ENCODE data around the gene HOXB6.

HOXB6 gene

GRCh38 chr17:48609033-48609432 lies 4.2 kb upstream of the HOXB6 start:
- DNase-seq (ENCODE audit: low read depth) = no peak

- no peak for DNase-seq (ENCODE audit: low read depth)
Observed at GRCh38 chr17:48608494-48608834, 3.7 kb upstream of the HOXB6 start.

DNA sequence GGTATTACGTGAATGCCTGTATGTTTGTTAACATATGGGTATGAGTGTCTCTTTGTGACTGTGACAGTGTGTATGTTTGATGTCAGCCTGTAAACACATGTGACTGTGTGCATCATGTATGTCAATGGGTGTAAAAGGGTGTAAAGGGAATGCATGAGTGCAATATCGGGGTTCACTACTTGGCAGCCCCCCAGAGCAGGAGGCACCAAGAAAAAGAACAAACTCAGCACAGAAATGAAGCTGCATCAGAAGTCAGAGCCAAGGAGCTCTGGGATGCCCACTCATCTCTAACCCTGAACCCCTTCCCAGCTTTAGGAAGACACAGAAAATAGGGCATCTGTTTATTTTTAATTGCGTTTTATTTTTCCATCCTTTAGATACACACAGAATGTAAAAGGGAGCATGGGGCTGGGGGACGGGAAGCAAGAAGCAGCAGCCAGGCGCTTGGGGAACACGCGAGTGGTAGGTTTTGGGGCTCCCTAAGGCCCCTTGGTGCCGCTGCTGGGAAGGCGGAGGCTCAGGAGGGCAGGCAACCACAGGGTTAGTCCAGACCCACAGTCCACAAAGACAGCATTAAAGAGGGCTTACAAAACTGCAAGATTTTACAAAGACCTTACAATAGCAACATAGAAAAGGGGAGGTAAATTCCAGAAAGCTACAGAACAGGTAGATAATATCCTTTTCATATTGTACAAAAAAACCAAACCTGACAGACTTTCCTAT lies 2.3 kb upstream of the HOXB6 start:
- DNase-seq (ENCODE audit: low read depth) = no peak

- DNase-seq (ENCODE audit: low read depth) = no peak
Observed at GRCh38 chr17:48605991-48606891, 1.5 kb upstream of the HOXB6 start.

DNA sequence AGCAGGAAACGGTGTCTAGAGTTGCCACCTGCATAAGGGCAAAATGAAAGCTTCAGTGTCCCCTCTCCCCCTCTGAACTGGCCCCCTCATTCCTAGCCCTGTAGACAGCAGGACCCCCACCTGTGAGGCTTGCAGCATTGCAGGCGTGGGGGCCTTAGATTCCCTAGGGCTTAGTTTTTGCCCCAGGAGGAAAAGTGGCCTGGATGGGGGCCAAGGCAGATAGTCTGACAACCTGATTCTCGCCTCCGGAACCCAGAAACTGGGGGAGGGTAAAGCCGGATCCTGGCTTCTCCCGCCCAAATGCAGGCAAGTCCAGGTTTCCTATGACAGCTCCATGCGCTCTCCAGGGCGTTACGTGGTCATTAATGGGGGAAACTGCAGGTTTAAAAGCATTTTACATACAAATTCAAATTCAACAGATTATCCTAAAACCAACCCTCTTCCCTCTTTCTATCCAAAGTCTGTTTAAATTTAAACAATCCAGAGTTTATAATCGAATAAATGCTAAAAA lies 678 bp upstream of the HOXB6 start:
- DNase-seq (ENCODE audit: low read depth) = no peak

GRCh38 chr17:48603959-48604769 lies 622 bp downstream of the HOXB6 start:
- no peak for DNase-seq (ENCODE audit: low read depth)

- DNase-seq (ENCODE audit: low read depth) = no peak
Observed at GRCh38 chr17:48601539-48602425, 3.0 kb downstream of the HOXB6 start.

- DNase-seq (ENCODE audit: low read depth) = no peak
Observed at GRCh38 chr17:48601207-48601538, 3.6 kb downstream of the HOXB6 start.

DNA sequence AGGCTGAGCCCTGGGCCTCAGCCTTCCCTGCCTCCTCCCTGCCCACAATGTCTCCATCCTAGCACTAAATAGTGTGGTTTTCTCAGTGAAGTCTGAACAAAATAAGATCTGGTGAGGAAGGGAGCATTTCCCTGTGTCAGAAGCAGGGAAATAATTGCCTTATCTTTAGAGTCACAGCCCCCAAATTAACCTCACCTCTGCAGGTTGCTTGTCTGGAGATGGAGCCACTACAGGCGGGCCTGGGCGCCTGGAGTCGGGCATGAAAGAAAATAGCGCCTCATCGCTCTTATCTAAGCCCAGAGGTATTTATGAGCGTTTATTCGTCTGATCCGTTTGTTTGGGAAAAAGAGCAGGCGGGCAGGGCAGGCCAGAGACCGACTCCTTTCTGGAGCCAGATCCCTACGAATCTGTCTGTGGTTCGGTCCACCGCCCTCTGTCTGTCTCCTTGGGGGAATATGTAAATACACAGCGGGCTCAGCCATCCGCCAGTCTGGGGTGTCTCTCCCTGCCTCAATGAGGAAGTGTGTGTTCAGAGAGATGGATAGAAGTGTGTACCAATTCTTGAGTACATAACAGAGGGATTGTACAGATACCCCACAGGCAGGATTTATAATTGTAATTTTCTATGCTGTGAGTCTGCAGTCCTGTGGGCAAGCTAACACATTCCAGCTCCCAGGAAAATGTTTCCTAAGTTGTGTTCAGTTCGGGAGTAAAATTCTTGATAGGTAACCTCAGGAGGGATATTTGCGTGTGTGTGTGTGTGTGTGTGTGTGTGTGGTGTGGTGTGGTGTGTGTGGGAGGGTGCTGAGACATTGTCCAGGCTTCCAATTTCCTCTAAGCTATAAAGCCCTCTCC lies 4.3 kb downstream of the HOXB6 start:
- DNase-seq (ENCODE audit: low read depth) = no peak

- no peak for DNase-seq (ENCODE audit: low read depth)
Observed at GRCh38 chr17:48599354-48599753, 5.4 kb downstream of the HOXB6 start.

- DNase-seq (ENCODE audit: low read depth) = no peak
Observed at GRCh38 chr17:48598736-48599135, 6.0 kb downstream of the HOXB6 start.

DNA sequence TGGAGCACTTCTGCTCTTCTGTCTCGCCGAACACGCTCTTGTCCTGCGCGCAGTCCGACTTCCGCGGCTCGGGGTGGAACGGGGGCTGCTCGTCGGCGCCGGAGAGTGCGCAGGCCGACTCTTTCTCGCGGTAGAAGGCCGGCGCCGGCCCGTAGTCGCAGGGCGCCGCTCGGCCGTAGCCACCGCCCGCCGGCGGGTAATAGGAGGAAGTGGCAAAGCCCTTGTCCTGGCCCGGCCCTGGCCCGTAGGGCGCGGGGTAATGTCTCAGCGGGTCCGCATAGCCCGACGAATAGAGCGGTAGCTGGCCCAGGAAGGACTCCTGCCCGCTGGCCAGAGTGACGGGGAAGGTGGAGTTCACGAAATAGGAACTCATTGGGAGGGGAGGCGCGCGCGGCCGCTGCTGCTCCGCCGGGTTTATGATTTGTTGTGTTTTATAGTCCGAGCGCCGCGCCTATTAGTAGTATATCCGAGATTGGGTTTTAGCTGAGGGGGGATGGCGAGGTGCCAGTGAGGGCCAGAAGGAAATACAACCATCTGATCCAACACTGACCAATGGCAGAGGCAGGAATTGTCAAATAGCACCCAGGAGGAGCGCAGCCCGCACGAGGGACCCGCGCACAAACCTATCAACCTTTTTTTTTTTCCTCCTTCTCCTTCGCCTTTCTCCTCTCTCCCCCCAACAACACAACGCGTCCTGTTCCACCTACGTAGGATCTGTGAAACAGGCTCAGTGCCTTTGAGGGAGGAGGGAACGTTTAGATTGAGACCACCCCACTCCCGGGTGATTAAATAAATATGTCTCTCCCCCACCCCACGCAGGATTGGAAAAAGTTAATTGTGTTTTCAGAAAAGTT lies 6.8 kb downstream of the HOXB6 start:
- no peak for DNase-seq (ENCODE audit: low read depth)

GRCh38 chr17:48597528-48597777 lies 7.3 kb downstream of the HOXB6 start:
- no peak for DNase-seq (ENCODE audit: low read depth)

DNA sequence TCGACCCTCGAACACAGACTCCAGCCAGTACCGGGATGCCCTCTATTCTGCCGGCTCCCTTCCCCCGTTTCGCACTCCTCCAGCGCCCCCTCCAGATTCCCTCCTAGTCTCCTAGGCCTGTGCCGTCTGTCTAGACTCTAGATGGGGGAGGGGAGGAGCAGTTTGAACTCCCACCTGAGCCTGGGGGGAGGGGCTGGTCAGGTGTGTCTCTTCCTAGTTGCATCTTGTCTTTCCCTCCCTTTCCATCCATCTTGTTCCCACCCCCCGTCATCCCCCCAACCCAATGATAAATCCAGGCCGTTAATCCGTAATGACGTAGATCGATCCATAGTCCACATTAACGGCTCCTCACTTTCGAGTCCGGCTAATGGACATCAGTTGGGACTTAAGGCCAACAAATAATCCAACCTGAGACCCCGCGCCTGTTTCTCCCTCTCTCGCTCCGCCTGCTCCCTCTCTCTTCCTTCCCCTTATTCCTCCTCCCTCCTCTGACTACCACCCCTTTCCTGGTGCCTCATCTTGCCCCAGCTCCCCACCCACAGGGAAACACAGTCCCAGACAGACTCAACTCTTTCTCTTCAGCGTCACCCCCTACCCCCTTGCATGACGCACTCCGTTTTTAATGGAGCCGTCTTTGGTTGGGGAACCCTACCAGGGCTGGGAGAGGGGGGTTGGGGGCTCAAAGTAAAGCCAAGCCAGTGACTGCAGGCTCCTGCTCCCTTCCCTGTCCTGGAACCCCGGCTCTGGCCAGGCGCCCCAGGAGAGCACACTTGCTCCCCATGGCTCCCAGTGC lies 7.9 kb downstream of the HOXB6 start:
- DNase-seq (ENCODE audit: low read depth) = no peak

GRCh38 chr17:48596000-48596734 lies 8.6 kb downstream of the HOXB6 start:
- DNase-seq (ENCODE audit: low read depth) = no peak

DNA sequence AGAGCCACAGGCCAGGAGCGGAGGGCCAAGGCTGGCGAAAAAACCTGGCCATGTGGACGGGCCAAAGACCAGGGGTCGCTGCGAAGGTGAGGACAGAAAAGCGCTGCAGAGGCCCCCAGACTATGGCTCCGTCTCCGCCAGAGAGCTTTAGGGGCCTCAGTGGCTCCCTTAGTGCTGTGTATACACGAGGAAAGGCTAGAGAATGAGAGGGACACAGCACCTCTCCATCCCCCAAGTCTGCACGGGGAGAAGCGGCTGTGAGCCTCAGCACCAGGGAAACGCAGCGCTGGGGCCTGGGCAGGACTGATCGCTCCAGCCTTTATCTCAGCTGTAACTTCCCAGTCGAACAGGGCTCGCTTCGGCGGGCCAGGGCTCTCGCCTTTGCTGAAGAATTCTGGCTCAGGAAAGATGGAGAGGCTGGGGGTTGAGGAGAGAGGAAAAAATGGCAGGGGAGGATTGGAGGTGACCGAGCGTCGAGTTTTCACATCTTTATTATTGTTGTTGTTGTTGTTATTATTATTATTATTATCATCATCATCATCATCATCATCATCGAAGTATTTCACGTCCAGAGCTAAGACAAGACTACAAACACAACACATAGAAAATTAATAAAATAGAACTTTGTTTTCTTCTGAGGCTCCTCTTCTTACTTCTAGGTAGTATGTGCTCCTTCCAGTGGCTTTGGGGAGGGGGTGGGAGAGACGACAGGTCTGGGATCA lies 9.3 kb downstream of the HOXB6 start:
- DNase-seq (ENCODE audit: low read depth) = no peak

DNA sequence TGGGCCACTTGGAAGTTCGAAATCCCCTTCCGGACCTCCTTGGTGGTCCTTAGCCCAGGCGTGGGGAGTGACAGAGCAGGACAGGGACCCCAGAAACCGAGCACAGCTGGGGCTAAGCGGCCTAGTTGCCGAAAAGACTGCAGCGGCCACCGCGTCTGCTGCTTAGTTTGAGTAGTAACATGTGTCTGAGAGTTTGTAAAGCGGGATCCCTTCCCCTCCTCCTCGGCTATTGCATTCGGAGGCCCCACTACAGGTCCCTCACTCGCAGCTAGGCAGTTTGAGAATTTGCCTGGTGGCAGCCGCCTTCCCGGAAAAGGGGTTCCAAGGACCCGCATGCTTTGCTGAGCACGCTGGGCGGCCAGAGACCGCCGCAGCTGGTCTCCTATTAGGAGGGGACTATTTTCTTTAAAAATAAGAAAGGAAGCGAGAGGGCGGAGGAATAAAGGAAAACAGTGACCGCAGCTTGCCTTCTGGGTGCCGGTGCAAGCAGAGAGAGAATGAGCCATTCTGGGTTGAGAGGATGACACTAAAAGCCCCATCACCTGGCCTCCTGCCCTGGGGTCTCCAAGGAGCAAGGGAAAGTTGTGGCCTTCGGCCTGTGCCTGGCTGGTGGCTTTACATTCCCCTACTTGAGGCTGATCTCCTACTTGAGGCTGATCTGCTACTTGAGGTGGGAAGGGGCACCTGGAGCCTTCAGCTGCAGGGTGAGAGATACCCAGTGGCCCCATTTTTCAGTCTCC lies 10.1 kb downstream of the HOXB6 start:
- DNase-seq (ENCODE audit: low read depth) = no peak
